Measurements from ENCODE around the gene BACE1.
"Not testable (repeated sequence)": the region's sequence is repeated elsewhere in the genome, so short reads cannot be mapped to it uniquely, and the experiment has no call there.

The BACE1 gene

GRCh38 chr11:117316197-117316961 lies at the start of gene BACE1:
BACE1 (minus strand) TSS chr11:117316256; CDS start chr11:117315795, 461 bp downstream.
- peak; percentile 94 for DNase-seq (ENCODE audit: low spot score)

GRCh38 chr11:117361432-117361831 lies 45.4 kb upstream of the BACE1 start:
- no peak for DNase-seq (ENCODE audit: low spot score)

- no peak for DNase-seq (ENCODE audit: low spot score)
These were observed 40.3 kb upstream of the BACE1 start for GRCh38 chr11:117356126-117356890.

- no peak for DNase-seq (ENCODE audit: low spot score)
These were observed 38.5 kb upstream of the BACE1 start for GRCh38 chr11:117354550-117354949.

- peak; percentile 46 for DNase-seq (ENCODE audit: low spot score)
These were observed 29.0 kb upstream of the BACE1 start for GRCh38 chr11:117345039-117345438.

- no peak for DNase-seq (ENCODE audit: low spot score)
These were observed 21.0 kb upstream of the BACE1 start for GRCh38 chr11:117337076-117337475.

- DNase-seq (ENCODE audit: low spot score), result no peak
These were observed 19.3 kb upstream of the BACE1 start for GRCh38 chr11:117335399-117335798.

- DNase-seq (ENCODE audit: low spot score), result no peak
These were observed 18.8 kb upstream of the BACE1 start for GRCh38 chr11:117334896-117335295.

GRCh38 chr11:117333917-117334316 lies 17.9 kb upstream of the BACE1 start:
- DNase-seq (ENCODE audit: low spot score), result no peak

- DNase-seq (ENCODE audit: low spot score), result no peak
These were observed 16.8 kb upstream of the BACE1 start for GRCh38 chr11:117332843-117333242.

GRCh38 chr11:117328375-117329010 lies 12.4 kb upstream of the BACE1 start:
- peak; percentile 61 for DNase-seq (ENCODE audit: low spot score)

GRCh38 chr11:117327567-117328374 lies 11.7 kb upstream of the BACE1 start, which contains the start of gene CEP164:
CEP164 (plus strand) TSS chr11:117327854; CDS start chr11:117338587, 10,733 bp downstream.
- DNase-seq (ENCODE audit: low spot score), result peak; percentile 98

GRCh38 chr11:117327255-117327566 lies 11.2 kb upstream of the BACE1 start:
- DNase-seq (ENCODE audit: low spot score), result not testable (repeated sequence)

- no peak for DNase-seq (ENCODE audit: low spot score)
These were observed 3.3 kb upstream of the BACE1 start for GRCh38 chr11:117319214-117319840.

GRCh38 chr11:117318738-117319137 lies 2.7 kb upstream of the BACE1 start:
- DNase-seq (ENCODE audit: low spot score), result no peak

- DNase-seq (ENCODE audit: low spot score), result peak; percentile 51
These were observed 515 bp downstream of the BACE1 start for GRCh38 chr11:117315285-117316196.

- DNase-seq (ENCODE audit: low spot score), result no peak
These were observed 1.2 kb downstream of the BACE1 start for GRCh38 chr11:117314840-117315239.

GRCh38 chr11:117313828-117314768 lies 2.0 kb downstream of the BACE1 start:
- no peak for DNase-seq (ENCODE audit: low spot score)

GRCh38 chr11:117313091-117313490 lies 3.0 kb downstream of the BACE1 start:
- no peak for DNase-seq (ENCODE audit: low spot score)
